ENCODE measurements around the gene LIMCH1.
"Not testable (repeated sequence)": the region's sequence is repeated elsewhere in the genome, so short reads cannot be mapped to it uniquely, and the experiment has no call there.

LIMCH1 gene

GRCh38 chr4:41538017-41538733 lies at the start of gene LIMCH1:
Gene LIMCH1, plus strand, starts transcription at chr4:41538157. Its CDS starts 67,839 bp downstream, at chr4:41605996.
- Histone ChIP-seq H3K36me3 (ENCODE audit: control insufficient read depth, insufficient read depth, low read length) (no peaks in the 10 kb centered on the region), H3K27me3 (replicated peaks; ENCODE audit: control insufficient read depth, insufficient read depth, low read length) (no peaks in the 10 kb centered on the region), H3K4me3 (replicated peaks; ENCODE audit: low read depth, low read length) (no peak within 1 kb of the TSS)
- TF ChIP-seq CTCF (IDR thresholded peaks at IDR 0.05; ENCODE audit: insufficient read depth, low read length, poor library complexity, severe bottlenecking) = no peak
- DNase-seq (ENCODE audit: extremely low read depth, insufficient read length) = no peak

GRCh38 chr4:41491081-41491576 lies 46.8 kb upstream of the LIMCH1 start:
- DNase-seq (ENCODE audit: extremely low read depth, insufficient read length); H3K27me3 ChIP-seq (replicated peaks; ENCODE audit: control insufficient read depth, insufficient read depth, low read length); H3K36me3 ChIP-seq (ENCODE audit: control insufficient read depth, insufficient read depth, low read length); H3K4me3 ChIP-seq (replicated peaks; ENCODE audit: low read depth, low read length): not testable (repeated sequence)

GRCh38 chr4:41496977-41497376 lies 41.0 kb upstream of the LIMCH1 start:
- DNase-seq (ENCODE audit: extremely low read depth, insufficient read length) = no peak
- Histone ChIP-seq H3K36me3 (ENCODE audit: control insufficient read depth, insufficient read depth, low read length) (no peaks in the 10 kb centered on the region), H3K27me3 (replicated peaks; ENCODE audit: control insufficient read depth, insufficient read depth, low read length) (no peaks in the 10 kb centered on the region; the same call in 1 of the 2 replicates), H3K4me3 (replicated peaks; ENCODE audit: low read depth, low read length) (no peak overlapping the region)
- no peak for TF ChIP-seq CTCF (IDR thresholded peaks at IDR 0.05; ENCODE audit: insufficient read depth, low read length, poor library complexity, severe bottlenecking)

GRCh38 chr4:41498177-41498576 lies 39.8 kb upstream of the LIMCH1 start:
- no peaks in the 10 kb centered on the region for H3K36me3 ChIP-seq (ENCODE audit: control insufficient read depth, insufficient read depth, low read length)
- TF ChIP-seq CTCF (IDR thresholded peaks at IDR 0.05; ENCODE audit: insufficient read depth, low read length, poor library complexity, severe bottlenecking) = no peak
- H3K27me3 ChIP-seq (replicated peaks; ENCODE audit: control insufficient read depth, insufficient read depth, low read length) = no peaks in the 10 kb centered on the region; the same call in 1 of the 2 replicates
- no peak overlapping the region for H3K4me3 ChIP-seq (replicated peaks; ENCODE audit: low read depth, low read length)
- no peak for DNase-seq (ENCODE audit: extremely low read depth, insufficient read length)

- H3K4me3 ChIP-seq (replicated peaks; ENCODE audit: low read depth, low read length) = no peak overlapping the region
- no peaks in the 10 kb centered on the region; the same call in 1 of the 2 replicates for H3K27me3 ChIP-seq (replicated peaks; ENCODE audit: control insufficient read depth, insufficient read depth, low read length)
- DNase-seq (ENCODE audit: extremely low read depth, insufficient read length) = no peak
- no peaks in the 10 kb centered on the region for H3K36me3 ChIP-seq (ENCODE audit: control insufficient read depth, insufficient read depth, low read length)
- TF ChIP-seq CTCF (IDR thresholded peaks at IDR 0.05; ENCODE audit: insufficient read depth, low read length, poor library complexity, severe bottlenecking) = no peak
These were observed 33.7 kb upstream of the LIMCH1 start for GRCh38 chr4:41504167-41504818.

GRCh38 chr4:41505161-41505661 lies 32.7 kb upstream of the LIMCH1 start:
- no peak overlapping the region for H3K4me3 ChIP-seq (replicated peaks; ENCODE audit: low read depth, low read length)
- no peak for DNase-seq (ENCODE audit: extremely low read depth, insufficient read length)
- no peaks in the 10 kb centered on the region; the same call in 1 of the 2 replicates for H3K27me3 ChIP-seq (replicated peaks; ENCODE audit: control insufficient read depth, insufficient read depth, low read length)
- no peak for TF ChIP-seq CTCF (IDR thresholded peaks at IDR 0.05; ENCODE audit: insufficient read depth, low read length, poor library complexity, severe bottlenecking)
- no peaks in the 10 kb centered on the region for H3K36me3 ChIP-seq (ENCODE audit: control insufficient read depth, insufficient read depth, low read length)

Data from GM06990 (cell line).